GM10266 (cell line): ENCODE measurements around the gene NCAM2.

Source experiments
- DNase-seq: peaks from one replicate; pipeline ENCODE4 v3.0.0; 2012; ENCODE audit errors: extremely low spot score
- CTCF ChIP-seq: IDR thresholded peaks from 2 replicates; pipeline ENCODE4 v1.5.1; 2012; ENCODE audit warnings: mild to moderate bottlenecking, low read depth; ENCODE audit not compliant: control insufficient read depth, insufficient read depth; ENCODE audit errors: missing control alignments

Gene NCAM2

GRCh38 chr21:21332492-21332891, 334.3 kb downstream of the NCAM2 start:
- no peak for DNase-seq
- no peak for TF ChIP-seq CTCF

DNA sequence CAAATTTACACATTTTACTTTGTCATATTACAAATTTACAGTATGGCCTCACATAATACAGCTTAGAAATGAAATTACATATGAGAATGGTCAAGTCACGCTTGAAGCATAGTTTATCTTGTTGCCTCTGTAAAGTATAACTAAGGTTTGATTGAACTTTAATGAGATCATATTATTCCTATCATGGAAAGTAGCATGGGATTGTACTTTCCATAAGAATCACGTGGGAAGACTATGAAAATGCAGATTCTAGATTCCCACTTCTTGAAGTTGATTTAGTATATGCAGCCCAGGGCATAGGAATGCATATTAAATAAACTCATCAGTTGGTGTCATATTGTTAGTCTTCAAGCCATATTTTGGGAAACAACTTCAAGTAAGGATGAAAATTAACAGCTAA, 342.8 kb downstream of the NCAM2 start:
- TF ChIP-seq CTCF: no peak
- no peak for DNase-seq

DNA sequence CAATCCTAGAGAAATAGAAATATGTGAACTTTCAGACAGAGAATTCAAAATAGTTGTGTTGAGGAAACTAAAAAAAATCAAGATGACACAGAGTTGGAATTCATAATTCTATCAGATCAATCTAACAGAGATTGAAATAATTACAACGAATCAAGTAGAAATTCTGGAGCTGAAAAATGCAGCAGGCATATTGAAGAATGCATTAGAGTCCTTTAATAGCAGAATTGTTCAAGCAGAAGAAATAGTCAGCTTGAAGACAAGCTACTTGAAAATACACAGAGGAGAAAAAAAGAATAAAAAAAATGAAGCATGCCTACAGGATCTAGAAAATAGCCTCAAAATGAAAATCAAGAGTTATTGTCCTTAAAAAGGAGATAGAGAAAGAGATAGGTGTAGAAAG, 347.1 kb downstream of the NCAM2 start:
- DNase-seq: no peak
- TF ChIP-seq CTCF: no peak

DNA sequence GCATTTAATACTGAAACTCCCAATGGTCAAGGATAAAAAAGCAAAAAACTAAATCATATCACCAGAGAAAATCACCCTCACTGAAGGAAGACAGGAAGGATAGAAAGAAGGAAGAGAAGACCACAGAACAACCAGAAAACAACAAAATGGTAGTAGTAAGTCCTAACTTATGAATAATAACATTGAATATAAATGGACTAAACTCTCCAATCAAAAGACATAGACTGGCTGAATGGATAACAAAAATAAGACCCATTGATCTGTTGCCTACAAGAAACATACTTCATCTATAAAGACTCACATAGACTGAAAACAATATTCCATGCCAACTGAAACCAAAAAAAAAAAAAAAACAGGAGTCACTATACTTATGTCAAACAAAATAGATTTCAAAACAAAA, 347.7 kb downstream of the NCAM2 start:
- DNase-seq: no peak
- no peak for TF ChIP-seq CTCF

DNA sequence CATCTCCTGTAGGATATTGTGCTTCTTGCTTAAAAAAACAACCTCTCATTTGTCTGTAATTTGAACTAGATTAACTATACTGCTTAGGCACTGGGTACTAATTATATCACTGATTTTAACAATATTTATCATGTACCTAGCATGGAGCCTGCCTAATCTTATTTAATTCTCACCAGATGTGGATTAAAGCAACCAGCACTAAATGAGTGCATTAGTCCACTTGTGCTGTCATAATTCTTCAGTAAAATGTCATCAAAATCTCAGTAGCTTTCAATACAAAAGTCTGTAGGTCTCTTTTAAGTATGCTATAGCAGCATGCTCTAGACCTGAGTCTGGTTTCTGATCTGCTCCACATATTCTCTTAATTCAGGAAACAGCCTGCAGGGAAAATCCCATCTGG, 368.1 kb downstream of the NCAM2 start:
- TF ChIP-seq CTCF: no peak
- no peak for DNase-seq

DNA sequence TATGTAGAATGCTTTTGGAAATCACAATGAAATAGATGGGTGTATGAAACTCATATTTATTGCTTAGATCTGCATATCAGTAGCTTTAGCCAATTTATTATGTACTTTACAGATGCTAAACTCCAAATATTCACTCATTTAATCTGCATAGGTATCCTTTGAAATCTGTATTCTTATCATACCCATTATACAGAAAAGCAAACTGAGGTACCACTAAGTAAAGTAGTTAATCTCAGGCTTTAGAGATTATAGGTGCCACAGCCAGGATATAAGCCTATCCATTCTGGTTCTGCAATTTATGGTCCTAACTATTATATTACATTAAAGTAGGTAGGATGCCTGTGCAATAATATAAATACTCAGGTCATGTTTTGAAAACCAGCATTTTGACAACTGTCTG, 369.4 kb downstream of the NCAM2 start:
- no peak for TF ChIP-seq CTCF

DNA sequence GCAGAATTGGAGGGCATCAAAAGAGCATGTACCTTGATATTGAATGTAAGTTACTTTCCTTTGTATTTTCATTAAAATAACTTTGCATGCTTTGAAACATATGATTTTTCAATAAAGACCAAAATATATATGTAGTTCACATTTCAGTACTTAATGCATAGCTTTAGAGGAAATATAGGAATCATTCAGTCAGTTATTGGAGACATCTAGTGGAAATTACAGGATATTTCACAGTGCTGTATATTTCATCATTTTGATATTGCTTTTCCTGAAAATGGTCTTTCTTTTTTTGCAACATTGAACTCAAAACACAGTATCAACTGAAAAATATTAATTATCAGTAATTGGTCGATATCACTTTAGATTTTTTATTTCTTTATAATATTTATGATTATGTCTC, 375.8 kb downstream of the NCAM2 start:
- TF ChIP-seq CTCF: no peak
- no peak for DNase-seq

More for the DNA sequence above, 369.4 kb downstream of the NCAM2 start:
- DNase-seq: no peak
